B cell (primary cell): Measurements from ENCODE around the gene TSPAN19.

Source experiments
- EZH2 ChIP-seq: IDR thresholded peaks from 2 replicates; pipeline ENCODE4 v1.6.1; 2012; ENCODE audit warnings: borderline replicate concordance, low read depth, mild to moderate bottlenecking, moderate library complexity, low read length; ENCODE audit not compliant: insufficient read depth, poor library complexity, severe bottlenecking
- TF ChIP-seq, protein P1 (sequence below): fragments of 200-600 bp; IDR thresholded peaks from one replicate; pipeline ENCODE4 v1.8.0; 2022; ENCODE audit warnings: antibody characterized with exemption, mild to moderate bottlenecking

GRCh38 chr12:84973026-84973425, 63.1 kb downstream of the TSPAN19 start:
- TF ChIP-seq, protein P1, sequence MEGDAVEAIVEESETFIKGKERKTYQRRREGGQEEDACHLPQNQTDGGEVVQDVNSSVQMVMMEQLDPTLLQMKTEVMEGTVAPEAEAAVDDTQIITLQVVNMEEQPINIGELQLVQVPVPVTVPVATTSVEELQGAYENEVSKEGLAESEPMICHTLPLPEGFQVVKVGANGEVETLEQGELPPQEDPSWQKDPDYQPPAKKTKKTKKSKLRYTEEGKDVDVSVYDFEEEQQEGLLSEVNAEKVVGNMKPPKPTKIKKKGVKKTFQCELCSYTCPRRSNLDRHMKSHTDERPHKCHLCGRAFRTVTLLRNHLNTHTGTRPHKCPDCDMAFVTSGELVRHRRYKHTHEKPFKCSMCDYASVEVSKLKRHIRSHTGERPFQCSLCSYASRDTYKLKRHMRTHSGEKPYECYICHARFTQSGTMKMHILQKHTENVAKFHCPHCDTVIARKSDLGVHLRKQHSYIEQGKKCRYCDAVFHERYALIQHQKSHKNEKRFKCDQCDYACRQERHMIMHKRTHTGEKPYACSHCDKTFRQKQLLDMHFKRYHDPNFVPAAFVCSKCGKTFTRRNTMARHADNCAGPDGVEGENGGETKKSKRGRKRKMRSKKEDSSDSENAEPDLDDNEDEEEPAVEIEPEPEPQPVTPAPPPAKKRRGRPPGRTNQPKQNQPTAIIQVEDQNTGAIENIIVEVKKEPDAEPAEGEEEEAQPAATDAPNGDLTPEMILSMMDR: no peak
- TF ChIP-seq EZH2: no peak
